RWPE2 (cell line): ENCODE data around the gene USP34.
"Not testable (repeated sequence)": the region's sequence is repeated elsewhere in the genome, so short reads cannot be mapped to it uniquely, and the experiment has no call there.

Experiments used
- ATAC-seq: fragments of 200-7000 bp; cut with Tn5 transposase; 3 replicates; pipeline ENCODE4 v1.9.1; 2021; ENCODE audit warnings: low read depth
- DNase-seq: peaks from one replicate; pipeline ENCODE4 v3.0.0-alpha.2; 2020; ENCODE audit warnings: low spot score
- H3K27ac ChIP-seq: fragments of 450-650 bp; 2 replicates; pipeline ENCODE4 v1.5.1; 2017; ENCODE audit warnings: mild to moderate bottlenecking; ENCODE audit not compliant: poor library complexity, severe bottlenecking
- H3K27me3 ChIP-seq: fragments of 250-450 bp; sonication (Bioruptor Pico); 2 replicates; pipeline ENCODE4 v1.5.1; 2021; ENCODE audit warnings: mild to moderate bottlenecking, moderate library complexity; ENCODE audit not compliant: insufficient read depth, poor library complexity, severe bottlenecking
- H3K36me3 ChIP-seq: fragments of 250-450 bp; sonication (Bioruptor Pico); 2 replicates; pipeline ENCODE4 v1.5.1; 2020; ENCODE audit warnings: low read depth, mild to moderate bottlenecking, moderate library complexity
- H3K4me1 ChIP-seq: fragments of 250-450 bp; sonication (Bioruptor Pico); 2 replicates; pipeline ENCODE4 v1.5.1; 2021; ENCODE audit warnings: mild to moderate bottlenecking, moderate library complexity; ENCODE audit not compliant: insufficient read depth, poor library complexity, severe bottlenecking
- H3K4me3 ChIP-seq: fragments of 250-450 bp; sonication (Bioruptor Pico); 2 replicates; pipeline ENCODE4 v1.5.1; 2021; ENCODE audit warnings: mild to moderate bottlenecking, moderate library complexity; ENCODE audit not compliant: severe bottlenecking
- H3K9me3 ChIP-seq: fragments of 250-450 bp; sonication (Bioruptor Pico); 2 replicates; pipeline ENCODE4 v1.5.1; 2021; ENCODE audit warnings: mild to moderate bottlenecking, moderate library complexity; ENCODE audit not compliant: severe bottlenecking
- CTCF ChIP-seq: fragments of 450-650 bp; IDR thresholded peaks from one replicate; pipeline ENCODE4 v1.5.1; 2017; ENCODE audit warnings: mild to moderate bottlenecking, moderate library complexity; ENCODE audit not compliant: poor library complexity, severe bottlenecking

USP34 gene

GRCh38 chr2:61172671-61173070 is 298.2 kb downstream of the USP34 start:
- DNase-seq (no peak), ATAC-seq (no peak)
- Histone ChIP-seq H3K4me1 (no peaks in the 10 kb centered on the region), H3K27me3 (no peaks in the 10 kb centered on the region), H3K9me3 (no peaks in the 10 kb centered on the region), H3K4me3 (no peak overlapping the region), H3K36me3 (no peaks in the 10 kb centered on the region; the same call in 1 of the 2 replicates), H3K27ac (no peak overlapping the region)
- no peak for TF ChIP-seq CTCF

GRCh38 chr2:61167579-61167978 is 303.3 kb downstream of the USP34 start:
- Histone ChIP-seq H3K4me3 (no peak overlapping the region), H3K36me3 (peaks cover 41% of the 10 kb centered on the region), H3K27me3 (no peaks in the 10 kb centered on the region), H3K9me3 (no peaks in the 10 kb centered on the region), H3K4me1 (no peaks in the 10 kb centered on the region), H3K27ac (no peak overlapping the region)
- no peak for DNase-seq
- no peak for ATAC-seq
- TF ChIP-seq CTCF: no peak

GRCh38 chr2:61165946-61166345 is 304.9 kb downstream of the USP34 start:
- Histone ChIP-seq H3K36me3 (peaks cover 52% of the 10 kb centered on the region), H3K4me3 (no peak overlapping the region), H3K27me3 (no peaks in the 10 kb centered on the region), H3K9me3 (no peaks in the 10 kb centered on the region), H3K27ac (no peak overlapping the region), H3K4me1 (no peaks in the 10 kb centered on the region)
- ATAC-seq: no peak
- no peak for TF ChIP-seq CTCF
- no peak for DNase-seq

- H3K27ac ChIP-seq, H3K4me1 ChIP-seq, ATAC-seq, DNase-seq, H3K4me3 ChIP-seq, H3K27me3 ChIP-seq, H3K9me3 ChIP-seq: not testable (repeated sequence)
- peaks cover 60% of the 10 kb centered on the region for H3K36me3 ChIP-seq
Observed at GRCh38 chr2:61165082-61165481, 305.8 kb downstream of the USP34 start.

- Histone ChIP-seq H3K27ac (no peak overlapping the region), H3K36me3 (peaks cover 75% of the 10 kb centered on the region), H3K27me3 (no peaks in the 10 kb centered on the region), H3K9me3 (no peaks in the 10 kb centered on the region), H3K4me3 (no peak overlapping the region), H3K4me1 (no peaks in the 10 kb centered on the region)
- TF ChIP-seq CTCF: no peak
- DNase-seq (no peak), ATAC-seq (no peak)
Observed at GRCh38 chr2:61162721-61163120, 308.2 kb downstream of the USP34 start.
